Stimulated activated CD4-positive, alpha-beta T cell treated with anti-CD3 and anti-CD28 coated beads, Interleukin-1b, Interleukin-23, amount 100 ng/mL, for 24 hours (primary cell): ENCODE measurements around the gene STK4.
"Not testable (repeated sequence)": the region's sequence is repeated elsewhere in the genome, so short reads cannot be mapped to it uniquely, and the experiment has no call there.

Experiments
- DNase-seq, 4 experiments: peaks; one replicate each; pipeline ENCODE4 v3.0.0-alpha.2; 2020; ENCODE audit warnings: low read depth in 4 of 4, low spot score in 1 of 4

Gene STK4

GRCh38 chr20:45052698-45053429, 86.6 kb downstream of the STK4 start:
- no peak for DNase-seq

- no peak for DNase-seq
Observed at GRCh38 chr20:45053430-45054351, 87.4 kb downstream of the STK4 start.

- DNase-seq, result no peak
Observed at GRCh38 chr20:45055056-45055455, 88.7 kb downstream of the STK4 start.

GRCh38 chr20:45056473-45057173, 90.3 kb downstream of the STK4 start:
- no peak for DNase-seq

GRCh38 chr20:45058168-45058850, 92.0 kb downstream of the STK4 start:
- no peak for DNase-seq

- DNase-seq, result no peak
Observed at GRCh38 chr20:45059022-45059728, 92.9 kb downstream of the STK4 start.

- DNase-seq, result no peak
Observed at GRCh38 chr20:45060294-45060693, 94.0 kb downstream of the STK4 start.

- DNase-seq, result no peak
Observed at GRCh38 chr20:45061244-45061643, 94.9 kb downstream of the STK4 start.

GRCh38 chr20:45063107-45063506, 96.8 kb downstream of the STK4 start:
- DNase-seq, result not testable (repeated sequence)

GRCh38 chr20:45064812-45065211, 98.5 kb downstream of the STK4 start:
- no peak for DNase-seq

- DNase-seq, result no peak
Observed at GRCh38 chr20:45066372-45066771, 100.1 kb downstream of the STK4 start.

- no peak for DNase-seq
Observed at GRCh38 chr20:45067087-45067486, 100.8 kb downstream of the STK4 start.

- DNase-seq, result no peak
Observed at GRCh38 chr20:45067558-45067957, 101.2 kb downstream of the STK4 start.

- no peak for DNase-seq
Observed at GRCh38 chr20:45069261-45069660, 102.9 kb downstream of the STK4 start.

GRCh38 chr20:45070932-45071632, 104.8 kb downstream of the STK4 start:
- DNase-seq, result no peak

- DNase-seq, result no peak
Observed at GRCh38 chr20:45072066-45072465, 105.8 kb downstream of the STK4 start.

- DNase-seq, result no peak
Observed at GRCh38 chr20:45073221-45073620, 106.9 kb downstream of the STK4 start.

GRCh38 chr20:45077559-45077958, 111.2 kb downstream of the STK4 start:
- DNase-seq, result no peak

GRCh38 chr20:45080867-45081624, 114.7 kb downstream of the STK4 start:
- no peak for DNase-seq
